HL-60 (cell line): ENCODE data around the gene TMEM128.

ENCODE experiments used
- CTCF ChIP-seq: IDR thresholded peaks from one replicate; pipeline ENCODE4 v1.5.1; 2011; ENCODE audit warnings: low read length, control low read depth, inconsistent platforms; ENCODE audit not compliant: insufficient read depth
- GABPA ChIP-seq: IDR thresholded peaks from 2 replicates; pipeline ENCODE4 v1.6.1; 2012; ENCODE audit warnings: low read depth
- POLR2AphosphoS5 ChIP-seq: IDR thresholded peaks from 2 replicates; pipeline ENCODE4 v1.6.1; 2012; ENCODE audit warnings: low read depth
- SPI1 ChIP-seq: IDR thresholded peaks from 2 replicates; pipeline ENCODE4 v1.6.1; 2012; ENCODE audit warnings: low read depth, mild to moderate bottlenecking, borderline replicate concordance
- TF ChIP-seq, protein P1 (sequence below): IDR thresholded peaks from 2 replicates; pipeline ENCODE4 v1.6.1; 2012; ENCODE audit warnings: low read depth; ENCODE audit not compliant: insufficient replicate concordance

- TF ChIP-seq POLR2AphosphoS5 (no peak), CTCF (no peak), GABPA (no peak), SPI1 (no peak)
- TF ChIP-seq, protein P1, sequence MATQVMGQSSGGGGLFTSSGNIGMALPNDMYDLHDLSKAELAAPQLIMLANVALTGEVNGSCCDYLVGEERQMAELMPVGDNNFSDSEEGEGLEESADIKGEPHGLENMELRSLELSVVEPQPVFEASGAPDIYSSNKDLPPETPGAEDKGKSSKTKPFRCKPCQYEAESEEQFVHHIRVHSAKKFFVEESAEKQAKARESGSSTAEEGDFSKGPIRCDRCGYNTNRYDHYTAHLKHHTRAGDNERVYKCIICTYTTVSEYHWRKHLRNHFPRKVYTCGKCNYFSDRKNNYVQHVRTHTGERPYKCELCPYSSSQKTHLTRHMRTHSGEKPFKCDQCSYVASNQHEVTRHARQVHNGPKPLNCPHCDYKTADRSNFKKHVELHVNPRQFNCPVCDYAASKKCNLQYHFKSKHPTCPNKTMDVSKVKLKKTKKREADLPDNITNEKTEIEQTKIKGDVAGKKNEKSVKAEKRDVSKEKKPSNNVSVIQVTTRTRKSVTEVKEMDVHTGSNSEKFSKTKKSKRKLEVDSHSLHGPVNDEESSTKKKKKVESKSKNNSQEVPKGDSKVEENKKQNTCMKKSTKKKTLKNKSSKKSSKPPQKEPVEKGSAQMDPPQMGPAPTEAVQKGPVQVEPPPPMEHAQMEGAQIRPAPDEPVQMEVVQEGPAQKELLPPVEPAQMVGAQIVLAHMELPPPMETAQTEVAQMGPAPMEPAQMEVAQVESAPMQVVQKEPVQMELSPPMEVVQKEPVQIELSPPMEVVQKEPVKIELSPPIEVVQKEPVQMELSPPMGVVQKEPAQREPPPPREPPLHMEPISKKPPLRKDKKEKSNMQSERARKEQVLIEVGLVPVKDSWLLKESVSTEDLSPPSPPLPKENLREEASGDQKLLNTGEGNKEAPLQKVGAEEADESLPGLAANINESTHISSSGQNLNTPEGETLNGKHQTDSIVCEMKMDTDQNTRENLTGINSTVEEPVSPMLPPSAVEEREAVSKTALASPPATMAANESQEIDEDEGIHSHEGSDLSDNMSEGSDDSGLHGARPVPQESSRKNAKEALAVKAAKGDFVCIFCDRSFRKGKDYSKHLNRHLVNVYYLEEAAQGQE, result no peak
Measured at GRCh38 chr4:4281787-4282186, 33.8 kb upstream of the TMEM128 start.
